ENCODE data around the gene RNF19B. TPM values are rescaled to one million over a fixed set of nuclear protein-coding genes. Genes with fewer than 3 reads are reported as not detected.

Gene RNF19B
- total and polyA plus RNA-seq, 2 of the 13 experiments (the other 11 are each of a cell fraction or from before 2014, with no cell fraction given): 15.3 to 22.5 TPM

- TF ChIP-seq, protein P1, sequence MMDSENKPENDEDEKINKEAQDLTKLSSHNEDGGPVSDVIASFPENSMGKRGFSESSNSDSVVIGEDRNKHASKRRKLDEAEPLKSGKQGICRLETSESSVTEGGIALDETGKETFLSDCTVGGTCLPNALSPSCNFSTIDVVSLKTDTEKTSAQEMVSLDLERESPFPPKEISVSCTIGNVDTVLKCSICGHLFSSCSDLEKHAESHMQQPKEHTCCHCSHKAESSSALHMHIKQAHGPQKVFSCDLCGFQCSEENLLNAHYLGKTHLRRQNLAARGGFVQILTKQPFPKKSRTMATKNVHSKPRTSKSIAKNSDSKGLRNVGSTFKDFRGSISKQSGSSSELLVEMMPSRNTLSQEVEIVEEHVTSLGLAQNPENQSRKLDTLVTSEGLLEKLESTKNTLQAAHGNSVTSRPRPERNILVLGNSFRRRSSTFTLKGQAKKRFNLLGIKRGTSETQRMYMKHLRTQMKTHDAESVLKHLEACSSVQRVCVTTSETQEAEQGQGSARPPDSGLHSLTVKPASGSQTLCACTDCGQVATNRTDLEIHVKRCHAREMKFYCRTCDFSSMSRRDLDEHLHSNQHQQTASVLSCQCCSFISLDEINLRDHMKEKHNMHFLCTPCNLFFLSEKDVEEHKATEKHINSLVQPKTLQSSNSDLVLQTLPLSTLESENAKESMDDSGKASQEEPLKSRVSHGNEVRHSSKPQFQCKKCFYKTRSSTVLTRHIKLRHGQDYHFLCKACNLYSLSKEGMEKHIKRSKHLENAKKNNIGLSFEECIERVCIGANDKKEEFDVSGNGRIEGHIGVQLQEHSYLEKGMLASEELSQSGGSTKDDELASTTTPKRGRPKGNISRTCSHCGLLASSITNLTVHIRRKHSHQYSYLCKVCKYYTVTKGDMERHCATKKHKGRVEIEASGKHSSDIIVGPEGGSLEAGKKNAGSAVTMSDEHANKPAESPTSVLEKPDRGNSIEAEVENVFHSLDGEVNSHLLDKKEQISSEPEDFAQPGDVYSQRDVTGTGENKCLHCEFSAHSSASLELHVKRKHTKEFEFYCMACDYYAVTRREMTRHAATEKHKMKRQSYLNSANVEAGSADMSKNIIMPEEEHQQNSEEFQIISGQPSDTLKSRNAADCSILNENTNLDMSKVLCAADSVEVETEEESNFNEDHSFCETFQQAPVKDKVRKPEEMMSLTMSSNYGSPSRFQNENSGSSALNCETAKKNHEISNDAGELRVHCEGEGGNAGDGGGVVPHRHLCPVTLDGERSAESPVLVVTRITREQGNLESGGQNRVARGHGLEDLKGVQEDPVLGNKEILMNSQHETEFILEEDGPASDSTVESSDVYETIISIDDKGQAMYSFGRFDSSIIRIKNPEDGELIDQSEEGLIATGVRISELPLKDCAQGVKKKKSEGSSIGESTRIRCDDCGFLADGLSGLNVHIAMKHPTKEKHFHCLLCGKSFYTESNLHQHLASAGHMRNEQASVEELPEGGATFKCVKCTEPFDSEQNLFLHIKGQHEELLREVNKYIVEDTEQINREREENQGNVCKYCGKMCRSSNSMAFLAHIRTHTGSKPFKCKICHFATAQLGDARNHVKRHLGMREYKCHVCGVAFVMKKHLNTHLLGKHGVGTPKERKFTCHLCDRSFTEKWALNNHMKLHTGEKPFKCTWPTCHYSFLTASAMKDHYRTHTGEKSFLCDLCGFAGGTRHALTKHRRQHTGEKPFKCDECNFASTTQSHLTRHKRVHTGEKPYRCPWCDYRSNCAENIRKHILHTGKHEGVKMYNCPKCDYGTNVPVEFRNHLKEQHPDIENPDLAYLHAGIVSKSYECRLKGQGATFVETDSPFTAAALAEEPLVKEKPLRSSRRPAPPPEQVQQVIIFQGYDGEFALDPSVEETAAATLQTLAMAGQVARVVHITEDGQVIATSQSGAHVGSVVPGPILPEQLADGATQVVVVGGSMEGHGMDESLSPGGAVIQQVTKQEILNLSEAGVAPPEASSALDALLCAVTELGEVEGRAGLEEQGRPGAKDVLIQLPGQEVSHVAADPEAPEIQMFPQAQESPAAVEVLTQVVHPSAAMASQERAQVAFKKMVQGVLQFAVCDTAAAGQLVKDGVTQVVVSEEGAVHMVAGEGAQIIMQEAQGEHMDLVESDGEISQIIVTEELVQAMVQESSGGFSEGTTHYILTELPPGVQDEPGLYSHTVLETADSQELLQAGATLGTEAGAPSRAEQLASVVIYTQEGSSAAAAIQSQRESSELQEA (CRISPR knock-in tag; IDR thresholded peaks at IDR 0.05; ENCODE audit: not compliant biosample characterization): no peak
- TF ChIP-seq, protein P2, sequence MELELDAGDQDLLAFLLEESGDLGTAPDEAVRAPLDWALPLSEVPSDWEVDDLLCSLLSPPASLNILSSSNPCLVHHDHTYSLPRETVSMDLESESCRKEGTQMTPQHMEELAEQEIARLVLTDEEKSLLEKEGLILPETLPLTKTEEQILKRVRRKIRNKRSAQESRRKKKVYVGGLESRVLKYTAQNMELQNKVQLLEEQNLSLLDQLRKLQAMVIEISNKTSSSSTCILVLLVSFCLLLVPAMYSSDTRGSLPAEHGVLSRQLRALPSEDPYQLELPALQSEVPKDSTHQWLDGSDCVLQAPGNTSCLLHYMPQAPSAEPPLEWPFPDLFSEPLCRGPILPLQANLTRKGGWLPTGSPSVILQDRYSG (CRISPR knock-in tag; IDR thresholded peaks at IDR 0.05): no peak
- no peak for TF ChIP-seq ZNF660 (CRISPR knock-in tag; IDR thresholded peaks at IDR 0.05; ENCODE audit: borderline replicate concordance, low read depth)
- no peak for TF ChIP-seq FOXA3 (CRISPR knock-in tag; IDR thresholded peaks at IDR 0.05)
- TF ChIP-seq ZNF619 (CRISPR knock-in tag; IDR thresholded peaks at IDR 0.05): no peak
- no peak for TF ChIP-seq ZKSCAN1 (IDR thresholded peaks at IDR 0.05; ENCODE audit: low read length)
- TF ChIP-seq SMAD1 (CRISPR knock-in tag; IDR thresholded peaks at IDR 0.05; ENCODE audit: borderline replicate concordance, low read depth): no peak
- no peak for TF ChIP-seq E2F2 (CRISPR knock-in tag; IDR thresholded peaks at IDR 0.05; ENCODE audit: borderline replicate concordance)
- no peak for TF ChIP-seq ZC3H4 (CRISPR knock-in tag; IDR thresholded peaks at IDR 0.05; ENCODE audit: borderline replicate concordance)
- no peak for TF ChIP-seq PITX1 (CRISPR knock-in tag; IDR thresholded peaks at IDR 0.05)
Measured at GRCh38 chr1:32934535-32934934, 30.1 kb downstream of the RNF19B start (continued).
